ENCODE measurements around the gene NANOS2.

Gene NANOS2

GRCh38 chr19:45879055-45879454, 35.5 kb downstream of the NANOS2 start:
- H2BK5ac ChIP-seq (ENCODE audit: low read depth, low read length, poor library complexity) = no peak overlapping the region
- no peaks in the 10 kb centered on the region for H3K27me3 ChIP-seq (ENCODE audit: insufficient read depth, low read length)
- H2BK12ac ChIP-seq (ENCODE audit: low read length) = no peak overlapping the region
- no peak overlapping the region for H3K27ac ChIP-seq (ENCODE audit: low read depth, low read length)
- H3K4ac ChIP-seq (ENCODE audit: low read depth, low read length) = no peak overlapping the region
- H2AFZ ChIP-seq (ENCODE audit: insufficient read depth, low read length, poor library complexity) = no peak overlapping the region
- H3K36me3 ChIP-seq (ENCODE audit: control insufficient read depth in 1 of 2, insufficient read depth in 2 of 2, low read length in 2 of 2) = peaks cover 5% of the 10 kb centered on the region in 2 experiments
- H3K4me3 ChIP-seq (ENCODE audit: low read depth, low read length) = no peak overlapping the region
- H3K14ac ChIP-seq (ENCODE audit: low read length) = no peak overlapping the region
- no peak for DNase-seq
- H3K18ac ChIP-seq (ENCODE audit: low read length) = no peak overlapping the region
- H2AK5ac ChIP-seq (ENCODE audit: low read length) = no peak overlapping the region
- H3K9ac ChIP-seq (ENCODE audit: low read length) = no peak overlapping the region
- H3K4me1 ChIP-seq (ENCODE audit: control insufficient read depth in 1 of 2, insufficient read depth in 2 of 2, low read length in 2 of 2) = peaks cover 13 to 26% of the 10 kb centered on the region in 2 experiments
- H3K9me3 ChIP-seq (ENCODE audit: insufficient read depth, low read depth, low read length) = peaks cover 2% of the 10 kb centered on the region
- peaks cover 3% of the 10 kb centered on the region for H3K79me2 ChIP-seq (ENCODE audit: control insufficient read depth, insufficient read depth, low read length, poor library complexity)
- H4K12ac ChIP-seq (ENCODE audit: low read depth, low read length) = no peak overlapping the region
- H3K23ac ChIP-seq (ENCODE audit: low read length) = no peak overlapping the region
- WGBS (ENCODE audit: extremely low coverage, insufficient coverage, insufficient read length) = no CpG with 5 or more reads among the region's 8 CpGs
- H3K4me2 ChIP-seq (ENCODE audit: low read length) = no peak overlapping the region
- no peak overlapping the region for H2BK120ac ChIP-seq (ENCODE audit: insufficient read depth, low read length, poor library complexity)
- no peak overlapping the region for H4K8ac ChIP-seq (ENCODE audit: low read depth, low read length)
- H4K91ac ChIP-seq (ENCODE audit: low read depth, low read length) = no peak overlapping the region
- peaks cover 11% of the 10 kb centered on the region for H3K79me1 ChIP-seq (ENCODE audit: low read length)

- H3K27me3 ChIP-seq (ENCODE audit: insufficient read depth, low read length) = no peaks in the 10 kb centered on the region
- no CpG with 5 or more reads among the region's 11 CpGs for WGBS (ENCODE audit: extremely low coverage, insufficient coverage, insufficient read length)
- H3K9me3 ChIP-seq (ENCODE audit: insufficient read depth, low read depth, low read length) = peaks cover 2% of the 10 kb centered on the region
- peaks cover 11% of the 10 kb centered on the region for H3K79me1 ChIP-seq (ENCODE audit: low read length)
- H3K14ac ChIP-seq (ENCODE audit: low read length) = no peak overlapping the region
- H2BK5ac ChIP-seq (ENCODE audit: low read depth, low read length, poor library complexity) = no peak overlapping the region
- H4K8ac ChIP-seq (ENCODE audit: low read depth, low read length) = no peak overlapping the region
- no peak overlapping the region for H3K23ac ChIP-seq (ENCODE audit: low read length)
- no peak overlapping the region for H3K4me3 ChIP-seq (ENCODE audit: low read depth, low read length)
- H3K4ac ChIP-seq (ENCODE audit: low read depth, low read length) = no peak overlapping the region
- H3K36me3 ChIP-seq (ENCODE audit: control insufficient read depth in 1 of 2, insufficient read depth in 2 of 2, low read length in 2 of 2) = no peaks in the 10 kb centered on the region
- no peak overlapping the region for H4K12ac ChIP-seq (ENCODE audit: low read depth, low read length)
- peaks cover 13 to 23% of the 10 kb centered on the region in 2 experiments for H3K4me1 ChIP-seq (ENCODE audit: control insufficient read depth in 1 of 2, insufficient read depth in 2 of 2, low read length in 2 of 2)
- H3K4me2 ChIP-seq (ENCODE audit: low read length) = no peak overlapping the region
- no peak overlapping the region for H2BK120ac ChIP-seq (ENCODE audit: insufficient read depth, low read length, poor library complexity)
- no peak overlapping the region for H2AK5ac ChIP-seq (ENCODE audit: low read length)
- no peak overlapping the region for H2BK12ac ChIP-seq (ENCODE audit: low read length)
- no peak overlapping the region for H3K27ac ChIP-seq (ENCODE audit: low read depth, low read length)
- H4K91ac ChIP-seq (ENCODE audit: low read depth, low read length) = no peak overlapping the region
- no peak overlapping the region for H3K18ac ChIP-seq (ENCODE audit: low read length)
- peaks cover 3% of the 10 kb centered on the region for H3K79me2 ChIP-seq (ENCODE audit: control insufficient read depth, insufficient read depth, low read length, poor library complexity)
- peak in 1 of 2 donors; percentile 29 for DNase-seq
- H3K9ac ChIP-seq (ENCODE audit: low read length) = no peak overlapping the region
- H2AFZ ChIP-seq (ENCODE audit: insufficient read depth, low read length, poor library complexity) = no peak overlapping the region
Observed at GRCh38 chr19:45878043-45878794, 36.4 kb downstream of the NANOS2 start.

- no CpG with 5 or more reads among the region's 41 CpGs for WGBS (ENCODE audit: extremely low coverage, insufficient coverage, insufficient read length)
Observed at GRCh38 chr19:45876411-45877197, 38.0 kb downstream of the NANOS2 start.

GRCh38 chr19:45876161-45876410, 38.5 kb downstream of the NANOS2 start:
- Histone ChIP-seq H3K27me3 (ENCODE audit: insufficient read depth, low read length) (no peaks in the 10 kb centered on the region), H3K9me3 (ENCODE audit: insufficient read depth, low read depth, low read length) (no peaks in the 10 kb centered on the region), H3K23ac (ENCODE audit: low read length) (no peak overlapping the region), H2AK5ac (ENCODE audit: low read length) (no peak overlapping the region), H4K8ac (ENCODE audit: low read depth, low read length) (peak overlapping the region; percentile 89), H3K4me1 (ENCODE audit: control insufficient read depth in 1 of 2, insufficient read depth in 2 of 2, low read length in 2 of 2) (peaks cover 5 to 10% of the 10 kb centered on the region in 2 experiments), H3K27ac (ENCODE audit: low read depth, low read length) (peak overlapping the region; percentile 58), H2AFZ (ENCODE audit: insufficient read depth, low read length, poor library complexity) (peak overlapping the region; percentile 94), H3K18ac (ENCODE audit: low read length) (peak overlapping the region; percentile 78), H3K9ac (ENCODE audit: low read length) (no peak overlapping the region), H3K36me3 (ENCODE audit: control insufficient read depth in 1 of 2, insufficient read depth in 2 of 2, low read length in 2 of 2) (no peaks in the 10 kb centered on the region), H2BK5ac (ENCODE audit: low read depth, low read length, poor library complexity) (peak overlapping the region; percentile 69), H2BK120ac (ENCODE audit: insufficient read depth, low read length, poor library complexity) (peak overlapping the region; percentile 79), H3K4me3 (ENCODE audit: low read depth, low read length) (no peak overlapping the region), H4K91ac (ENCODE audit: low read depth, low read length) (peak overlapping the region; percentile 30), H3K79me1 (ENCODE audit: low read length) (peaks cover 6% of the 10 kb centered on the region), H4K12ac (ENCODE audit: low read depth, low read length) (no peak overlapping the region), H2BK12ac (ENCODE audit: low read length) (no peak overlapping the region), H3K14ac (ENCODE audit: low read length) (peak overlapping the region; percentile 74), H3K79me2 (ENCODE audit: control insufficient read depth, insufficient read depth, low read length, poor library complexity) (peaks cover 3% of the 10 kb centered on the region), H3K4ac (ENCODE audit: low read depth, low read length) (peak overlapping the region; percentile 27), H3K4me2 (ENCODE audit: low read length) (peak overlapping the region; percentile 52)
- no peak for DNase-seq
- WGBS (ENCODE audit: extremely low coverage, insufficient coverage, insufficient read length) = no CpG with 5 or more reads among the region's 4 CpGs

More at GRCh38 chr19:45876411-45877197, 38.0 kb downstream of the NANOS2 start:
- H2BK120ac ChIP-seq (ENCODE audit: insufficient read depth, low read length, poor library complexity) = peak overlapping the region; percentile 79
- H4K91ac ChIP-seq (ENCODE audit: low read depth, low read length) = peak overlapping the region; percentile 30
- peak overlapping the region; percentile 58 for H3K27ac ChIP-seq (ENCODE audit: low read depth, low read length)
- H3K14ac ChIP-seq (ENCODE audit: low read length) = peak overlapping the region; percentile 74
- H3K4ac ChIP-seq (ENCODE audit: low read depth, low read length) = peak overlapping the region; percentile 53
- H3K4me1 ChIP-seq (ENCODE audit: control insufficient read depth in 1 of 2, insufficient read depth in 2 of 2, low read length in 2 of 2) = peaks cover 5 to 10% of the 10 kb centered on the region in 2 experiments
- no peaks in the 10 kb centered on the region for H3K27me3 ChIP-seq (ENCODE audit: insufficient read depth, low read length)
- H3K79me1 ChIP-seq (ENCODE audit: low read length) = peaks cover 6% of the 10 kb centered on the region
- H3K4me2 ChIP-seq (ENCODE audit: low read length) = peak overlapping the region; percentile 52
- no peak overlapping the region for H3K9ac ChIP-seq (ENCODE audit: low read length)
- peak overlapping the region; percentile 78 for H3K18ac ChIP-seq (ENCODE audit: low read length)
- no peak overlapping the region for H3K23ac ChIP-seq (ENCODE audit: low read length)
- H2BK5ac ChIP-seq (ENCODE audit: low read depth, low read length, poor library complexity) = peak overlapping the region; percentile 69
- H3K9me3 ChIP-seq (ENCODE audit: insufficient read depth, low read depth, low read length) = peaks cover 2% of the 10 kb centered on the region
- H4K12ac ChIP-seq (ENCODE audit: low read depth, low read length) = peak overlapping the region; percentile 16
- H2AFZ ChIP-seq (ENCODE audit: insufficient read depth, low read length, poor library complexity) = peak overlapping the region; percentile 94
- H3K36me3 ChIP-seq (ENCODE audit: control insufficient read depth in 1 of 2, insufficient read depth in 2 of 2, low read length in 2 of 2) = no peaks in the 10 kb centered on the region
- H4K8ac ChIP-seq (ENCODE audit: low read depth, low read length) = peak overlapping the region; percentile 89
- DNase-seq = no peak
- H2BK12ac ChIP-seq (ENCODE audit: low read length) = peak overlapping the region; percentile 26
- peaks cover 3% of the 10 kb centered on the region for H3K79me2 ChIP-seq (ENCODE audit: control insufficient read depth, insufficient read depth, low read length, poor library complexity)
- H2AK5ac ChIP-seq (ENCODE audit: low read length) = peak overlapping the region; percentile 3
- H3K4me3 ChIP-seq (ENCODE audit: low read depth, low read length) = peak overlapping the region; percentile 16
